ENCODE data around the gene MRE11. TPM values are rescaled to one million over a fixed set of nuclear protein-coding genes. Genes with fewer than 3 reads are reported as not detected.

Gene MRE11
- total and polyA plus RNA-seq, 10 of the 15 experiments (the other 5 are each of a cell fraction or from before 2014, with no cell fraction given), result 16.2 to 39.2 (median 26.9) TPM

- TF ChIP-seq ZSCAN29 (IDR thresholded peaks at IDR 0.05) (no peak), MXI1 (IDR thresholded peaks at IDR 0.05; ENCODE audit: low read depth, low read length) (no peak), ZZZ3 (IDR thresholded peaks at IDR 0.05; ENCODE audit: control insufficient read depth, insufficient read length, low read depth) (no peak)
- H3K9me3 ChIP-seq (replicated peaks; ENCODE audit: control insufficient read depth, insufficient read depth, low read length), result no peaks in the 10 kb centered on the region
- RAD21 ChIA-PET (ENCODE audit: unreplicated experiment), result no interaction called here
Measured at GRCh38 chr11:94405062-94405833, 88.4 kb downstream of the MRE11 start.

GRCh38 chr11:94402355-94402754 is 91.3 kb downstream of the MRE11 start:
- H3K27ac ChIP-seq (ENCODE audit: control insufficient read depth, insufficient read depth), result no peak overlapping the region
- ChIA-PET SMC1A (ENCODE audit: uncharacterized antibody, unreplicated experiment) (no interaction called here), RAD21 (ENCODE audit: unreplicated experiment) (interaction anchor here (1.2 kb wide), 1 partner anchor 103 kb away, joined by 3 read pairs; no protein-coding TSS in a partner anchor), POLR2A (no interaction called here), CTCF (no interaction called here)
- H3K4me1 ChIP-seq (ENCODE audit: control insufficient read depth, insufficient read depth, low read length), result no peaks in the 10 kb centered on the region
- FAIRE-seq (no peak), ATAC-seq (no peak), DNase-seq (ENCODE audit: low read depth, low spot score) (no peak)
- WGBS (ENCODE audit: insufficient coverage, insufficient replicate concordance, low lambda C conversion rate, missing lambda C conversion rate), result 0% methylated on average over 1 of the region's 1 CpG
- no peak overlapping the region for H3K4me3 ChIP-seq
- no peaks in the 10 kb centered on the region; the same call in 1 of the 2 replicates for H4K20me1 ChIP-seq (ENCODE audit: control insufficient read depth, insufficient read depth)
- TF ChIP-seq SMARCA5 (IDR thresholded peaks at IDR 0.05) (no peak), STAT3 (IDR thresholded peaks at IDR 0.05; ENCODE audit: low read depth, low read length) (no peak), YY1 (IDR thresholded peaks at IDR 0.05; ENCODE audit: low read depth, low read length) (no peak), POU2F2 (IDR thresholded peaks at IDR 0.05; ENCODE audit: borderline replicate concordance, low read depth, low read length) (no peak)
- intact Hi-C loops (cut with micrococcal nuclease; ENCODE audit: unreplicated experiment), result no loop called here
- in situ Hi-C loops (cut with MboI), result no loop called here
- H3K9me3 ChIP-seq (replicated peaks; ENCODE audit: control insufficient read depth, insufficient read depth, low read length), result no peaks in the 10 kb centered on the region
- no peaks in the 10 kb centered on the region for H3K36me3 ChIP-seq (ENCODE audit: control insufficient read depth in 2 of 2, insufficient read depth in 2 of 2, low read length in 1 of 2)
- no TSS peak for BruUV-seq (replicated peaks)
- H3K27me3 ChIP-seq (replicated peaks in 1 of 2; ENCODE audit: control insufficient read depth in 2 of 2, insufficient read depth in 2 of 2, low read length in 1 of 2), result peaks cover 0 to 8% of the 10 kb centered on the region in 2 experiments; a peak in 3 of 4 replicates
- H3K4me2 ChIP-seq (ENCODE audit: control insufficient read depth, insufficient read depth), result no peak overlapping the region
- H3K79me2 ChIP-seq (ENCODE audit: control insufficient read depth, insufficient read depth, low read length), result no peaks in the 10 kb centered on the region
- no peak overlapping the region for H2AFZ ChIP-seq (ENCODE audit: control insufficient read depth, low read depth, low read length)
- no peak overlapping the region for H3K9ac ChIP-seq (ENCODE audit: control insufficient read depth, insufficient read depth, low read length)

More at GRCh38 chr11:94405062-94405833, 88.4 kb downstream of the MRE11 start:
- 70% methylated on average over 4 of the region's 4 CpGs for WGBS (ENCODE audit: insufficient coverage, insufficient replicate concordance, low lambda C conversion rate, missing lambda C conversion rate)
- in situ Hi-C loops (cut with MboI), result no loop called here
- no peak for FAIRE-seq
- BruUV-seq (replicated peaks), result no TSS peak
- POLR2A ChIA-PET, result no interaction called here
- DNase-seq (ENCODE audit: low read depth, low spot score), result no peak
- Histone ChIP-seq H3K4me3 (no peak overlapping the region), H3K36me3 (ENCODE audit: control insufficient read depth in 2 of 2, insufficient read depth in 2 of 2, low read length in 1 of 2) (no peaks in the 10 kb centered on the region), H4K20me1 (ENCODE audit: control insufficient read depth, insufficient read depth) (no peaks in the 10 kb centered on the region), H3K4me2 (ENCODE audit: control insufficient read depth, insufficient read depth) (no peak overlapping the region), H3K9ac (ENCODE audit: control insufficient read depth, insufficient read depth, low read length) (no peak overlapping the region), H3K79me2 (ENCODE audit: control insufficient read depth, insufficient read depth, low read length) (no peaks in the 10 kb centered on the region), H3K4me1 (ENCODE audit: control insufficient read depth, insufficient read depth, low read length) (no peaks in the 10 kb centered on the region), H3K27ac (ENCODE audit: control insufficient read depth, insufficient read depth) (no peak overlapping the region), H3K27me3 (replicated peaks in 1 of 2; ENCODE audit: control insufficient read depth in 2 of 2, insufficient read depth in 2 of 2, low read length in 1 of 2) (peaks cover 0 to 8% of the 10 kb centered on the region in 2 experiments; a peak in 3 of 4 replicates), H2AFZ (ENCODE audit: control insufficient read depth, low read depth, low read length) (no peak overlapping the region)
- SMC1A ChIA-PET (ENCODE audit: uncharacterized antibody, unreplicated experiment), result interaction anchor here (1.3 to 1.4 kb wide), 2 partner anchors 15 to 221 kb away, joined by 3 to 4 read pairs; no protein-coding TSS in a partner anchor
- intact Hi-C loops (cut with micrococcal nuclease; ENCODE audit: unreplicated experiment), result no loop called here
- CTCF ChIA-PET, result interaction anchor here (2.0 kb wide), 1 partner anchor 12 kb away, joined by 8 read pairs; no protein-coding TSS in a partner anchor
- no peak for ATAC-seq
